H1 (cell line): ENCODE measurements around the gene SOX6. TPM values are rescaled to one million over a fixed set of nuclear protein-coding genes. Genes with fewer than 3 reads are reported as not detected.

ENCODE experiments used
- CTCF ChIA-PET: fragments of 300-600 bp; sonication (Branson Sonifier 250); formaldehyde crosslinking; loops from one replicate; lab custom pipeline; 2021; ENCODE audit not compliant: partially characterized antibody; lab: Charles Lee
- POLR2A ChIA-PET: fragments of 300-600 bp; sonication (Branson Sonifier 250); formaldehyde crosslinking; loops from one replicate; lab custom pipeline; 2021; ENCODE audit warnings: inconsistent platforms; ENCODE audit not compliant: partially characterized antibody; lab: Charles Lee
- DNase-seq, 2 experiments: peaks; one replicate each; pipeline versions ENCODE4 v3.0.0 to v3.0.0-alpha.2; 2010 to 2022; ENCODE audit warnings: low spot score in 2 of 2, low read depth in 1 of 2, mixed read lengths in 1 of 2
- FAIRE-seq: peaks from 2 replicates; lab custom pipeline; 2011; peaks lifted over from hg19 to GRCh38; lab: Jason Lieb, UNC
- H2AFZ ChIP-seq: 2 replicates; pipeline ENCODE4 v1.8.1; 2012; ENCODE audit warnings: low read length, inconsistent platforms
- H2AK5ac ChIP-seq: 2 replicates; pipeline ENCODE4 v1.6.1; 2013; ENCODE audit warnings: low read depth, low read length
- H2BK120ac ChIP-seq: replicated peaks from 2 replicates; pipeline ENCODE3; 2013; ENCODE audit warnings: low read depth, low read length, inconsistent platforms
- H2BK12ac ChIP-seq: 2 replicates; pipeline ENCODE4 v1.6.1; 2013; ENCODE audit warnings: low read depth, low read length
- H2BK15ac ChIP-seq: 2 replicates; pipeline ENCODE4 v1.6.1; 2013; ENCODE audit warnings: low read length
- H2BK20ac ChIP-seq: 2 replicates; pipeline ENCODE4 v1.6.1; 2013; ENCODE audit warnings: low read length
- H2BK5ac ChIP-seq: 2 replicates; pipeline ENCODE4 v1.6.1; 2013; ENCODE audit warnings: low read depth, low read length
- H3K14ac ChIP-seq: 2 replicates; pipeline ENCODE4 v1.6.1; 2013; ENCODE audit warnings: inconsistent platforms; ENCODE audit not compliant: insufficient read length
- H3K18ac ChIP-seq: 2 replicates; pipeline ENCODE4 v1.6.1; 2013; ENCODE audit warnings: low read length; ENCODE audit errors: extremely low read depth
- H3K23ac ChIP-seq: 2 replicates; pipeline ENCODE4 v1.6.1; 2013; ENCODE audit warnings: inconsistent platforms; ENCODE audit not compliant: insufficient read length
- H3K23me2 ChIP-seq: 2 replicates; pipeline ENCODE4 v1.6.1; 2013; ENCODE audit warnings: low read depth, low read length
- H3K27ac ChIP-seq: 2 replicates; pipeline ENCODE4 v1.6.1; 2011; ENCODE audit warnings: low read depth, low read length, inconsistent platforms
- H3K27me3 ChIP-seq, 4 experiments: replicated peaks in 1 of 4; 1 replicate in 1 of 4; 2 replicates in 3 of 4; pipeline versions ENCODE4 v1.6.1 to v1.8.1; 2011 to 2013; ENCODE audit warnings: low read length in 3 of 4, mild to moderate bottlenecking in 3 of 4, inconsistent platforms in 2 of 4, mixed read lengths in 2 of 4, moderate library complexity in 1 of 4; ENCODE audit not compliant: control insufficient read depth in 3 of 4, insufficient read depth in 3 of 4; ENCODE audit errors: extremely low read depth in 1 of 4
- H3K36me3 ChIP-seq, 4 experiments: 2 replicates each; pipeline versions ENCODE4 v1.6.1 to v1.8.1; 2011 to 2013; ENCODE audit warnings: mild to moderate bottlenecking in 4 of 4, low read length in 3 of 4, moderate library complexity in 2 of 4, control low read depth in 1 of 4, inconsistent platforms in 1 of 4; ENCODE audit not compliant: insufficient read depth in 4 of 4, control insufficient read depth in 2 of 4
- H3K4ac ChIP-seq: replicated peaks from 2 replicates; pipeline ENCODE3; 2013; ENCODE audit warnings: low read length, low read depth, mixed read lengths, inconsistent platforms; ENCODE audit not compliant: insufficient read length
- H3K4me1 ChIP-seq, 4 experiments: replicated peaks in 1 of 4; 1 replicate in 1 of 4; 2 replicates in 3 of 4; pipeline versions ENCODE4 v1.6.1 to v1.8.1; 2011 to 2013; ENCODE audit warnings: low read length in 3 of 4, inconsistent platforms in 2 of 4, mixed read lengths in 1 of 4; ENCODE audit not compliant: insufficient read depth in 4 of 4, control insufficient read depth in 3 of 4
- H3K4me2 ChIP-seq, 2 experiments: 2 replicates each; pipeline versions ENCODE4 v1.6.1 to v1.8.1; 2011 to 2013; ENCODE audit warnings: low read depth in 2 of 2, low read length in 2 of 2, control low read depth in 1 of 2, inconsistent platforms in 1 of 2, mild to moderate bottlenecking in 1 of 2; ENCODE audit not compliant: insufficient read depth in 1 of 2
- H3K4me3 ChIP-seq, 4 experiments: fragments of 200-600, 300-600 bp in 1 of 4; sonication (generic), shearing (Covaris generic), sonication (Bioruptor Twin) in 1 of 4; 2 replicates each; pipeline versions ENCODE4 v1.5.1 to v1.8.1; 2011 to 2016; ENCODE audit warnings: low read length in 4 of 4, low read depth in 3 of 4, control low read depth in 2 of 4, inconsistent platforms in 2 of 4, mild to moderate bottlenecking in 2 of 4, mixed read lengths in 1 of 4, moderate library complexity in 1 of 4; ENCODE audit not compliant: insufficient read depth in 2 of 4; ENCODE audit errors: extremely low read depth in 1 of 4
- H3K56ac ChIP-seq: replicated peaks from 2 replicates; pipeline ENCODE3; 2013; ENCODE audit warnings: low read depth, mild to moderate bottlenecking, mixed read lengths, low read length, inconsistent platforms; ENCODE audit not compliant: insufficient read length
- H3K79me1 ChIP-seq: 2 replicates; pipeline ENCODE4 v1.6.1; 2013; ENCODE audit warnings: low read depth, low read length, control low read depth
- H3K79me2 ChIP-seq, 2 experiments: 2 replicates each; pipeline versions ENCODE4 v1.6.1 to v1.8.1; 2012 to 2013; ENCODE audit warnings: low read length in 2 of 2, mild to moderate bottlenecking in 2 of 2, inconsistent platforms in 1 of 2; ENCODE audit not compliant: insufficient read depth in 2 of 2, control insufficient read depth in 1 of 2
- H3K9ac ChIP-seq, 4 experiments: replicated peaks in 1 of 4; 1 replicate in 1 of 4; 2 replicates in 3 of 4; pipeline versions ENCODE4 v1.6.1 to v1.8.1; 2011 to 2013; ENCODE audit warnings: low read depth in 3 of 4, low read length in 3 of 4, control low read depth in 2 of 4, mild to moderate bottlenecking in 2 of 4, moderate library complexity in 2 of 4, inconsistent platforms in 1 of 4; ENCODE audit errors: extremely low read depth in 1 of 4
- H3K9me3 ChIP-seq, 2 experiments: 2 replicates each; pipeline versions ENCODE4 v1.6.1 to v1.8.1; 2012 to 2013; ENCODE audit warnings: mild to moderate bottlenecking in 2 of 2, moderate library complexity in 2 of 2, control low read depth in 1 of 2, inconsistent platforms in 1 of 2, low read depth in 1 of 2, low read length in 1 of 2, mixed read lengths in 1 of 2; ENCODE audit not compliant: insufficient read depth in 2 of 2
- H4K20me1 ChIP-seq, 2 experiments: replicated peaks in 1 of 2; 2 replicates each; pipeline versions ENCODE3 to v1.8.1; 2011 to 2013; ENCODE audit warnings: inconsistent platforms in 2 of 2, low read length in 2 of 2, mild to moderate bottlenecking in 1 of 2; ENCODE audit not compliant: insufficient read depth in 2 of 2, control insufficient read depth in 1 of 2
- H4K5ac ChIP-seq: 2 replicates; pipeline ENCODE4 v1.6.1; 2013; ENCODE audit warnings: low read length, low read depth, mixed read lengths, inconsistent platforms; ENCODE audit not compliant: insufficient read length
- H4K8ac ChIP-seq: 2 replicates; pipeline ENCODE4 v1.8.0; 2013; ENCODE audit warnings: mild to moderate bottlenecking, moderate library complexity, low read length, inconsistent platforms; ENCODE audit not compliant: insufficient read depth; ENCODE audit errors: extremely low read depth
- H4K91ac ChIP-seq: replicated peaks from 2 replicates; pipeline ENCODE3; 2013; ENCODE audit warnings: low read length, mixed read lengths, inconsistent platforms; ENCODE audit not compliant: insufficient read length
- EGR1 ChIP-seq: IDR thresholded peaks from 2 replicates; pipeline ENCODE4 v1.6.1; 2011; ENCODE audit warnings: low read depth, low read length, borderline replicate concordance
- EZH2 ChIP-seq: fragments of 200-600 bp; sonication (generic); IDR thresholded peaks from 2 replicates; pipeline ENCODE4 v1.7.1; 2012; ENCODE audit warnings: low read depth, mild to moderate bottlenecking, moderate library complexity, low read length, inconsistent platforms; ENCODE audit not compliant: severe bottlenecking
- RFX5 ChIP-seq: IDR thresholded peaks from 2 replicates; pipeline ENCODE4 v1.6.1; 2011; ENCODE audit warnings: low read depth, low read length, improper control_type of control experiment, borderline replicate concordance
- SIN3A ChIP-seq, 2 experiments: IDR thresholded peaks in 1 of 2; conservative IDR thresholded peaks in 1 of 2; 2 replicates each; pipeline ENCODE4 v1.6.1; 2011 to 2012; ENCODE audit warnings: low read length in 2 of 2, improper control_type of control experiment in 1 of 2, low read depth in 1 of 2, mild to moderate bottlenecking in 1 of 2
- SRF ChIP-seq: IDR thresholded peaks from 2 replicates; pipeline ENCODE4 v1.6.1; 2011; ENCODE audit warnings: mild to moderate bottlenecking, low read depth, low read length, moderate library complexity
- WGBS, 2 experiments: shearing (Covaris generic) in 1 of 2; methylation state at CpG; one replicate each; pipeline versions ENCODE4 v1.1.6 to v1.1.7; 2013 to 2015; ENCODE audit warnings: low lambda C conversion rate in 2 of 2, mixed read lengths in 2 of 2, inconsistent platforms in 1 of 2, low coverage in 1 of 2, missing lambda C conversion rate in 1 of 2; ENCODE audit not compliant: insufficient replicate concordance in 2 of 2, insufficient coverage in 1 of 2, insufficient read length in 1 of 2; ENCODE audit errors: extremely low coverage in 1 of 2, missing lambda C conversion rate in 1 of 2; 5-methylcytosine and 5-hydroxymethylcytosine counted together
- polyA plus RNA-seq, 7 experiments: library from polyadenylated mRNA; depleted of rRNA in 3 of 7; stranded (reverse) in 5 of 7; unstranded in 2 of 7; fragments of >200 nt in 5 of 7; fragments of 200-250 nt in 2 of 7; gene quantifications; 1 replicate in 5 of 7; 2 replicates in 1 of 7; 4 replicates in 1 of 7; pipeline versions ENCODE4 v1.2.1 to v1.2.3, GENCODE V29; 2011 to 2013; ENCODE audit warnings: missing spikeins in 2 of 7, mixed read lengths in 2 of 7
- total RNA-seq: library from RNA; stranded (reverse); fragmentation: NEBNext Ultra II Directional; extraction: Animal tissue kit (Norgen Biotek cat#: 25700); gene quantifications from 2 replicates; pipeline ENCODE4 v1.2.1, GENCODE V29; 2021

Gene SOX6
- total and polyA plus RNA-seq, 2 of the 8 experiments (the other 6 are each of a cell fraction or from before 2014, with no cell fraction given) = 0.09 TPM; not detected in 1

GRCh38 chr11:16293204-16293681 is 63.1 kb downstream of the SOX6 start:
- no peak overlapping the region for H2BK15ac ChIP-seq
- no peak overlapping the region for H3K27ac ChIP-seq
- H4K20me1 ChIP-seq = no peaks in the 10 kb centered on the region
- H3K23me2 ChIP-seq = no peaks in the 10 kb centered on the region
- H3K14ac ChIP-seq = no peak overlapping the region
- no peak overlapping the region for H3K4me3 ChIP-seq
- no peak overlapping the region for H3K18ac ChIP-seq
- H2BK5ac ChIP-seq = no peak overlapping the region
- no peak overlapping the region for H3K56ac ChIP-seq
- H4K91ac ChIP-seq = no peak overlapping the region
- ChIA-PET POLR2A (no interaction called here), CTCF (no interaction called here)
- 68% methylated on average over 2 of the region's 2 CpGs; no CpG with 5 or more reads in 1 of the 2 experiments for WGBS, 2 experiments
- no peaks in the 10 kb centered on the region for H3K79me2 ChIP-seq
- no peak overlapping the region for H4K8ac ChIP-seq
- no peak overlapping the region for H4K5ac ChIP-seq
- TF ChIP-seq EGR1 (no peak), RFX5 (no peak), SIN3A (conservative IDR thresholded peaks at IDR 0.05 in 1 of 2, IDR thresholded peaks at IDR 0.05 in 1 of 2; ENCODE audit: low read depth in 1 of 2, low read length in 2 of 2) (no peak), SRF (no peak), EZH2 (no peak)
- H3K23ac ChIP-seq = no peak overlapping the region
- H2BK120ac ChIP-seq = no peak overlapping the region
- no peak overlapping the region for H2BK12ac ChIP-seq
- no peak overlapping the region for H2AFZ ChIP-seq
- H2BK20ac ChIP-seq = no peak overlapping the region
- H2AK5ac ChIP-seq = no peak overlapping the region
- no peaks in the 10 kb centered on the region for H3K9me3 ChIP-seq
- no peaks in the 10 kb centered on the region for H3K4me1 ChIP-seq
- no peak overlapping the region for H3K9ac ChIP-seq
- H3K79me1 ChIP-seq = no peaks in the 10 kb centered on the region
- no peaks in the 10 kb centered on the region for H3K36me3 ChIP-seq
- H3K4ac ChIP-seq = no peak overlapping the region
- no peaks in the 10 kb centered on the region for H3K27me3 ChIP-seq
- FAIRE-seq = no peak
- H3K4me2 ChIP-seq = no peak overlapping the region
- DNase-seq = no peak
